ENCODE data around the gene MYO3B.

MYO3B gene

DNA sequence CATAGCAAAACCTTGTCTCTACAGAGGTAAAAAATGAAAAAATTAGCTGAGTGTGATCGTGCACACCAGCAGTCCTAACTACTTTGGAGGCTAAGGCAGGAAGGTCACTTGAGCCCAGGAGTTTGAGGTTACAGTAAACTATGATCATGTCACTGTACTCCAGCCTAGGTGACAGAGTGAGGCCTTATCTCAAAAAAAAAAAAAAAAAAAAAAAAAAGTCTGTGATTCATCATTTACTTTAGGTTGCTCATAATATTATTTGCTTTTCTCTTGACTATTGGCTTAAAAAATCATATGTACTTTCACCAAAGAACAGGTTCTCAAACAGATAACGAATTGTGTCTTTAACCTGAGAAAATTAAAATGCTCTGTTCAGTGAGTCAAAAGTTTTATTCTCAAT, 129.1 kb downstream of the MYO3B start:
- DNase-seq: no peak

DNA sequence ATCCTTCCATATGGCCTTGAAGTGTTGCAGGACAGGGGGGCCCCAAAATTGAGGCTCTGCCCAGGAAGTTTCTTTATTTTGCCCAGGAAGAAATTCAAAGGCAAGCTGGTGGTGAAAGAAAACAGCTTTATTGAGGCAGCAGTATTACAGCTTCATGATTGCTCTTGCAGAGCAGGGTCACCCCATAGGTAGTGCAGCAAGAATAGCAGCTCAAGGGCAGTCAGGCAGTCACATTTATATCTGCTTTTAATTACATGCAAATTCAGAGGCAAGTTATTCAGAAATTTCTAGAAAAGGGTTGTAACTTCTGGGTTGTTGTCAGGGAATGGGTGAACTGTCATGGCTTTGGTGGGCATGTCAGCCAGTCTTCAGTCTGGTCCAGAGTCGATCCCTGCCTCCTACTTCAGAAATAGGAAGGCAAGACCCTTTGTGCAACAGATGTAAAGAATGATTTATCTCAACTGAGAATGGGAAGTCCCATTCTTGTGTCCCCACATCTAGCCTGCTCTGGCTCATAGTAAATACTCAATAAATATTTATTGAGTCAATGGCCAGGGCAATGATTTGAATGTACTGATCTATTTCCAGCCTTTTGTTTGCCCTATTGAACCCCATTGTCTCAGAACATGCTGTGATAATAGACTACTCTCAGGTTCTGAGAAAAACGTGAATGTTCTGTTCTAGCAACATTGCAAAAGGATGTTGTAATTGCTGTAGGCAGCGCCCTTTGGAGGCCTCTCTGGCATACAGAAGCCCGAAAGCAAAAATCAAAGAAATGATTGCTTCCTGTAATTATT, 129.8 kb downstream of the MYO3B start:
- no peak for DNase-seq

DNA sequence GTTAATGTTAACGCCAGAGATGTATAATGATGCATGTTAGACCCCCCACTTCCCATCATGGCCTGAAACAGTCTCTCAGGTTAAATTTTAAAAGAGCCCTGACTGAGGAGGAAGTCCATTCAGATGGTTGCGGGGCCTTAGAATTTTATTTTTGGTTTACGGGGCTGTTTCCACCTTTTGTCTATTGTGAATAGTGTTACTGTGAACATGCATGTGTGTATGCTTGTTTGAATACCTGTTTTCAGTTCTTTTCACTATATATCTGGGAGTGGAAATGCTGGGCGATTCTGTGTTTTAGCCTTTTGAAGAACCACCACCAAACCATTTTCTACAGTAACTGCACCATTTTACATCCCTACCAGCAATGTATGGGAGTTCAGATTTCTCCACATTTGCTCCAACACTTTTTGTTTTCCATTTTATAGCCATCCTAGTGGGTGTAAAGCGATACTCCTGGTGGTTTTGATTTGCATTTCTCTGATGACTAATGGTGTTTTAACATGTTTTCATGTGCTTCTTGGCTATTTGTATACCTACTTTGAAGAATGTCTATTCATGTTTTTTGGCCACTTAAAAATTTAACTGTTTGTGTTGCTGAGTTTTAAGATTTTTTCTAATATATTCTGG, 133.0 kb downstream of the MYO3B start:
- DNase-seq: no peak

DNA sequence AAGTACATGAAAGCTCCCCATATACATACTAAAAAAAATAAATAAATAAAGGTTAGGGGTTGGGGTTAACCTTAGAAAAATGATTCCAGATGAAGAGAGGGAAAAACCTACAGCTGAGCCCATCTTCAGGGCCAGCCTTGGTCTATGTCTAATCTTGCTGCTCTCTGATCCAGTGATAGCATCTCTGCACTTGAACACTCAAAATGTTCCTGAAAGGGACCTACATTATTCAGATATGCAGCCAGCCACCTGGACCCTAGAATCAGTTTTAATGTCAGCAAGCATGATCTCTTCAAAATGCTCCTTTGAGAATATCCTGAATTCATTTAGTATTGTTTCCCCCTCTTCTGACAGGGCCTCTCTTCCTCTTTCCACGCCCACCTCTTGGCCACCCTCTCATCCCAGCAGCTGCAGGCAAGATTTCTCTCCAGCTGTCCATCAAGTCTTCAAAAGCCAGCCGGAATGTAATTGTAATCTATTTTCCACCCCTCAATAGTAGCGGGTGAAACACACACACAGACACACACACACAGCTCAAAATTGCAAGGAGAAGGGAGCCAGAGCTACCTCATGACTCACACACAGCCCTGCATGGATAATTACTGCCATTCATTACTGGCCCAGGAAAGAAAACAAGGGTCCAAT, 135.5 kb downstream of the MYO3B start:
- DNase-seq: no peak

DNA sequence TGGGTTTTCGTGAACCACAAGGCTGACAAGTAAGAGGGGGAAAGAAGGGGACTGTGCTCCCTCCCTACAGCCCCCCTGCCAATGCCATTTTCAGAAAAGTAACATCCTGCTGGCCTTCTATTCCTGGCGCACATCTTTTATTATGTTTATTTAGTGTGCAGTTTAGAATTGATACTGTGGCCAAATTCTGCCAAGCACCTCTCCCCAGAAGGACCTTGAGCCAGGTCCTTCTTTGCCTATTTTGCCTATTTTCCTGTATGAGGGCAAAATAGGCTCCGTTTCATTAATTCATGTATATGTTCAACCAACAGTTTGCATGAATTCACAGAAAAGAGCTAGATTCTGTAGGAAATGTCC, 136.0 kb downstream of the MYO3B start:
- no peak for DNase-seq

DNA sequence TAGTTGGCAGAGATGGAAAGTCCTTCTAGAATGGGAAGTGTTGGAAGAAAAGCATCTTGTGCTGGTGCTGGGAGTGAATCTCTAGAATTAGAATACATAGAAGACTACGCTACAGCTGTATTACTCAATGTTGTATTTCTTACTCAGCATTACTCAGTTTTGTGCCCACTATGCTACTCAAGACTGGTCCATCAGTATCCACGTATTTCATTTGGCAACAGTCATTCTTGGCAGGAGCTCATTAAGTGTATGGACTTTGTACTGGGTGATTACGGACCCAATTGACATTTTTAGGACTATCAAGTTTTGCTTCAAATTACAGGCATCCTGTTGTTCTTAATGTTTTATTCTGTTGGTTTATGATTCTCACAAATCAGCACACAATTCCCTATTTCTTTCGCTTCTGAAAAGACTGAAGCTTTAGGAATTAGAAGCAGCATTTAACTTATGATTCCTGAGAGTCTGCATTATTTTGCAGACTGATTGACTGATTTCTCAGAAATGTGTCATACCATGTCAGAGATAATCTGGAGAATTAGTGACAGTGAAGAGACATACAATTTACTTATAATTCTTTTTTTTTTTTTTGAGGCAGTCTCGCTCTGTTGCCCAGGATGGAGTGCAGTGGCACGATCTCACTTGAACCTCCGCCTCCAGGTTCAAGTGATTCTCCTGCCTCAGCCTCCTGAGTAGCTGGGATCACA, 136.9 kb downstream of the MYO3B start:
- DNase-seq: no peak

DNA sequence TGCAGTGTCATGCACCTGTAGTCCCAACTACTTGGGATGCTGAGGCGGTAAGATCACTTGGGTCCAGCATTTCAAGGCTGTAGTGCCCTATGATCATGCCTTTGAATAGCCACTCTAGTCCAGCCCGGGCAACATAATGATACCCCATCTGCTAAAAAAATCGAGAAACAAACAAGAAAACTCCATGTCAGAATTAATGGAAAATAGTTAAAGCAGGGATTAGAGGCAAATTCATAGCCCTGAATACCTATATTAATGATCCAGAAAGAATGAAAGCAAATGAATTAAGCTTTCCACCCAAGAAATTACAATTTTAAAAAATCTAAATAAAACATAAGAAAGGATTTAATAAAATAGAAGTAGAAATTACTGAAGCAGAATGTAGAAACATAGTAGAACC, 143.0 kb downstream of the MYO3B start:
- no peak for DNase-seq

DNA sequence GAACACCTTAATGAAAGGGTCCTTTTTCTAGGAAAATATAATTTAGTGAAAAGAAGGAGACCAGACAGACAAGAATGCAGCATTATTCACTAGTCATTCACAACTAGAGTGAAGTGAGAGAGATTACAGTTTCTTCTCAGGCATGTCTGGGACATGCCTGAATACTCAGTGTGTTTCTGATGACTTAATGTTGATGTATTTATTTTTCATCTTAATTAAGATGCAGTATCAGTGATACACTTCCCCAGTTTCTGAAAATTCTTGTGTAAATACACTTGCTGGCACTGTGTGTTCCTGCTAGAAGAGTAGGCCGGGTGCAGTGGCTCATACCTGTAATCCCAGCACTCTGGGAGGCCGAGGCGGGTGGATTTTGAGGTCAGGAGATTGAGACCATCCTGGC, 143.6 kb downstream of the MYO3B start:
- no peak for DNase-seq

DNA sequence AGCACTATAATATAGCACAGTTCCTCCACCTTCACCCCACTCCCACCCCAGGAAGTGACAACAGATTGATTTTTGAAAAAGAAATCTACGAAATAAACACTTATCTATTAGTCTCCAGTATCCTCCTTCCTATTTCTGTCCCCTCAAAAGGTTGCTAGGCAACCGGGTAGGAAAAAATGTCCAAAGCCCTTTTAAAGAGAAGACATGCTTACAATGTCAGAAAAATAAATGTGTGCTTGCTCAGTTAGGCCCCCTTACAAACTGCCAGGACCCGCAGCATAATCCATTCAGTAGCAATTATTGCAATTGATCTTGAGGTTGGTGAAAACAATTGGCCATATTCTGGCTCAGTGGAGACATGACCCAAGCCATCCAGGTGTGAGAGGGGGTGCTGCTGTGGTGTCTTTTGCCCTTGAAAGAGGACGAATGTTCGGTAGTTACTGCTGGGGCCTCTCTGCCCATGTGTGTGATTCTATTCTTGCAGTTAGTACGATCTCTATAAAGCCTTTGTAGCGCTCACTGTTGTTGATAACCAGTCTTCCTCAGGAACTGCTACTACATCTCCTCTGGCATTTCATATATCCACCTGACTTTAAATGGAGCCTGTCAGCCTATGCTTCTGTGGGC, 144.3 kb downstream of the MYO3B start:
- no peak for DNase-seq

DNA sequence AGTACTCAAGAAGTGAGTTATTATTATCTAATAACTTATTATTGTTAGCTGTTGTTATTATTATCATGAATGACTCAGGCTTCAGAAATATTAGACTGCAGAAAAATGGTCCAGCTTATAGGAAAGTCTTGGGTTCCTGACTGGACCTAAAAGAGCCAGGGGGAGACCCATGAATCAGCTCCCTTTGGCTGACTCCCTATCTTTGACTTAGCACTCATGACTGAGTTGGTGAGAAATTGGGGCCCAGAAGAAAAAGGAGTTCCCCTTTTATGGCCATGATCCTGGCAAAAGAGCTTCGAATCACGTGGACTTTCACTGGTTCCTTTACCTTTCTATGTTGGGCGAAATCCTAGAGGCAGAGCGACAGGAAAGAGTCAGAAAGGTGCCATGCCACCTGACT, 145.8 kb downstream of the MYO3B start:
- DNase-seq: no peak

DNA sequence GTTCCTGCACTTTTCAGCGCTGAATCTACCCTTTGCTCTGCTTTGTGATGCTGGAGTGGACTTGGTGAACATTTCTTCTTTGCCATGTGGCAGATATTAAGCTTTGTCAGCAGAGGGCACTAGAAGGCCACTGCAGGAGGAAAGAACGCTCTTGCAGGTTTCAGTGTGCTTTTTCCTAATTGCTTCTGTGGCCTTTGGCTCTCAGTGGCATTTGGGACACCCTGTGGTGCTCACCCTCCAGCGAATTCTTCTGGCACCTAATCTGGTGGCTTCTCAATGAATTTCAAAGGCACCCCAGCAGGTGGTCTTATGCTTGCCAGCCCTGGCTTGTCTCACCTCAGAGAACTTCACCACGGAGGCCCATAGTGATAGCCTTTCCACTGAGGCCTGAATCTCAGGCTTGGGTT, 146.7 kb downstream of the MYO3B start:
- peak; percentile 8 for DNase-seq

DNA sequence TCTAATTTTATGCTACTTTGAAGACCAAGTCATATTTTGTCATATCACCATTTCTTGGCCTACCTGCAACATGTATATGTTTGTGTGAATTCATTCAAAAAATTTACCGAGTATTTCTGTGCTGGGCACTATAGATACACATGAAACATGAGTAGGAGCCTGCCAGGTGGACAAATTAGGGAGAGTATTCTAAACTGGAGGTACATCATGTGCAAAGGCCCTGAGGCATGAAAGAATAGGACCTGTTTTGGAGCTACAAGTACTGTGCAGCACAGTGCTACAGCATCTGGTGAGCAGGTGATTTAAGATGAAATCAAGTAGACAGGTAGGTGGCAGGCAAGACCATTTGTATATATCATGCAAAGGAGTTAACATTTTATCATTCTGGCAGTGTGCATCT, 152.9 kb downstream of the MYO3B start:
- no peak for DNase-seq

DNA sequence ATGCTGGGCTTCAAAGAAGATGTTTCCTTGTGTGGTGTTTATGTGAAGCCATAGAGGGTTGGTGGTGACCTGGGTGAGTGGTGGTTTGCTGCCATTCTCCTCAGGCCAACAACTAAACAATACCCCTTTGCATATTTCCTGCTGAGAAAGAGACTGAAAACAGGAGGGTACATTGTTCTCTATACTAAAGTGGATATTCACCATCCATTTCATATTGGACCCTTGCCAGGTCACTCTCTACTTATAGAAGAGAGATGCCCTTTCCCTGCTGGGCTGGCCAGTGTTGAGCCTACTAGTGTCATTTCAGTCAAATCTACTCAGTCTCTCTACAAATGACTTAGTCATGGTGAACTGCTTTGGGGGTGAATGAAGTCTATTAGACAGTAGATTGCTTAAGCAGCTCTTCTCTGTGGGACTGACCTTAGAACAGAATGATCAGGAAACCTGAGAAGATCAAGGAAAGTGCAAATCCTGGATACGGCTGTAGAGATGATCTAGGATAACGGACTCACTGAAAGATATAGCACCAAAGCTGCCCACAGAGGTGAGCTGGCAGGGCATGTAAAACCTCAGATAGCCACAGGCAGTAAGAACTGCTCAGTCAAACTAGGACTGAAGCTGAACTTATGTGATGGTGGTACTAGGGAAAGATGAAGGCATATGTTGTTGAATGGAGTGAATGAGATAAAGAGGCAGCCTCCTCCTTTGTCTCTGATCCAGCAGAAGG, 154.9 kb downstream of the MYO3B start:
- no peak for DNase-seq

DNA sequence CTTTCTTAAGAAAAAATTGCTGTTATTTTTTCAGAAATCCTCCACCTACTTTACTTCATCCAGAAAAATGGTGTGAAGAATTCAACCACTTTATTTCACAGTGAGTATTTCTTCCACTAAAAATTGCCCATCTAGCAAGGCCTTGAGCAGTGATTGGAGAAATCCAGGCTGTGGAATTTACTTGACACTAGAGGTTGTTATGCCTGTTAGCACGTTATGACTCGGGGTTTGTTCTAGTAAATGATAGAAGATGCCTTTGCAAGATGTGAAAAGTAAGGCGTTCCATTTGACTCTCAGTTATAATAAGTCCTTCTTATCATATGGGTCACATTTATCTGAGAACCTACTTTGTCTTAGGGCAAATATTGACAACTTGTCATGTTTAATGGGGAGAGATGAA, 157.4 kb downstream of the MYO3B start:
- DNase-seq: no peak

DNA sequence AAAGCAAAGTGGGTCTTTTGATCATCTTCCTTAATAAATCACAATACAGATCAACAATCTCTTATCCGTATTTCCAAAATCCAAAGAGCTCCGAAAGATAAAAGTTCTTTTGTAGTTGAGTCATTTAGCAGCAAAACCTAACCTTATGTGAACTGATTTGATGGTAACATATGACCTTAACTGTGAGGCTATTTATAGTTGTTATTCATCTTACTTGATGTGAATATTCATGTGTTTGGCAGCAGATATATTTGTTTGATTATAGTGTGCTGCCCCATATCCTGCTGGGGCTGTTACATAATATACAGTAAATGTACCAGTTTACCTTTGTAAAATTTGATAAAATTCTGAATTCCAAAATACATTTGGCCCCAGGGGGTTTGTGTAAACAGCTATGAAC, 158.5 kb downstream of the MYO3B start:
- DNase-seq: no peak

DNA sequence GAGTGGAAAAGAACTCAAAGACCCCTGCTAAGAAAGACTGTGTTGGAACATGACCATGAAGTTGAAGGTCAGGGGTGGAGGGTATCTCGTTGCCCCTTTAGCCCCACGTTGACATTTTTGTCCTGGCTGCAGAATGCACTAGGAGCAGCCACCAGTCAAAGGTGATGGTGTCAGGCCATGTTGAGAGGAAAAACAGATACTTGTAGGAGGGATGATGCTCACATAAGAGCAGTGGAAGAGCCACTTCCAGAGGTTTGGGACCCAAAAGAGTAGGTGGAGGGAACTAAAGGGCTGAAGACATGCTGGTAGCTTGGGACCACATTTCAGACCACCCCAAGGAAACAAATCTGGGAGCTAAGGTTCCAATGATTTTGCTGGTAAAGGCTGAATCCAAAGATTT, 159.0 kb downstream of the MYO3B start:
- no peak for DNase-seq

DNA sequence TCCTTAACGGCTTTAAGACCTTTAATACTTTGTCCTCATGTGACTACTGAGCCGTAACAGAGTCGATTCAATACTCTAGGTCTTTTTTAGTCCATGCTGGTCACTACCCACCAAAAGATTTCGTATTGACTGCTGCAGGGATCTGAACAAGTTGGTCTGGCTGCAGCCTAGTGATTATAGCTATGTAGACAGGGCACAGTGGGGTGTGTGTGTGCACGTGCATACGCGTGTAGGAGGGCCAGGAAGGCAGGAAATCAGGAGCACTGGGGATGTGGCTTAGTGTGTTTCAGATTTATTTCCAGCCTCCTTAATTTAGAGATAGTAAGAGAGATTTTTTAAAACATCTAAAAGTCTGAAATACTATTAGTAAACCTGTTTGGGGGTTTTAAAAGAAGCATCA, 161.4 kb downstream of the MYO3B start:
- DNase-seq: no peak

DNA sequence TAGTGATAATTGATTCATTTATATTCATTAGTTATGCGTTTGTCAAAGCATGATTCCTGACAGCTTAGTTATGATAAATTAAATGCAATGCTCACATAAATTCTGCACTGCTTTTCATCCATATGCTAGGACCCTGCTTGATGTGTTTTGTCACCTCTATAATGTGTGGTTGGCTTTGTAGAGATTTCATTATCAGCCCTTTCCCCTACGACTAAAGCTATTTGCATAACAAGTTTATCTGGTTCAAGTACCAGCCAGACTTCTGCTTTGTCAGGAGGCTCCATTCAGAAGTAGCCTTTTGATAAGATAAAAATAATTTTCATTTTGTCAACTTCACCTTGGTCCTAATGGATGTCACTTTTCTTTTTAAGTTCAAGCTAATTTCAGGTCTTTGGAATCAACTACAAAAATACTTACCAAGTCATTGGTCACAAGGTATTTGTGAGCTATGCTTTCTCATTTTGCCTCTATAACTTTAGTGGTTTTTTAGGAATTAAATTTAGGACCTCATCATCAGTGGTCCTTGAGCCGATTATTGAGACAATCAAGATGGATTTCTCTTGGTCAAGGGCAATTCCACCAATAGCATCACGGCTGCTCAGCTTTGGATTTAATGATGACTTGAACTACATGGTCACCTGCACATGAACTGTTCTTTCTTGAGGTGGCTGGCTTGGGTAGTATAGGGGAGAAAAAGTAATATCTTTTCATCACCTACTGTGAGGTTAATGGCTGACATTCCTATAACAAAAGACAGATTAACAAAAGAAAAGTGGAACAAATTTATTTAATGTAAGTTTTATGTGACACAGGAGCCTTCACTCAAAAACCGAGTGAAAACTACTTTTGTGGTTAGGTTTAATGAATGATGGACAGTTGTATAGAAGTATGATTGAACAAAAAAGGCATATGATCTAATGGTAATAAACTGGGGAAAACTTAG, 162.1 kb downstream of the MYO3B start:
- no peak for DNase-seq

DNA sequence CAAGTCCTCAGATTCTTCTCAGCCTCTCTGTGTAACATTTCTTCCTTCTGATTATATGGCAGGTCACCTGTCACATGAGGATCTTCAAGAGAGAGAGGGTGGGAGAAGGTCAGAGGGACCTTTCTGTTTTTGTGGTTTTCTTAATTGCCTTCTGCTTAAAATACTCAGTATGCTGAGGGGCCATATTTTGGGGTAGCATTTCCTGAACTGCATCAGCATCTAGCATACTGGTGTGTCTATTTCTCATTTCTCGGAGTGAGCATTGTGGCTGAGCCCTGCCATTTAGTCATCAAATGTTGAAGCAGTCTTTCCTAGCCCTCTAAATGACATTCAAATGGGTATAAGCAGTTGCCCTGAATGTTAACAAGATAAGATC, 162.7 kb downstream of the MYO3B start:
- no peak for DNase-seq

DNA sequence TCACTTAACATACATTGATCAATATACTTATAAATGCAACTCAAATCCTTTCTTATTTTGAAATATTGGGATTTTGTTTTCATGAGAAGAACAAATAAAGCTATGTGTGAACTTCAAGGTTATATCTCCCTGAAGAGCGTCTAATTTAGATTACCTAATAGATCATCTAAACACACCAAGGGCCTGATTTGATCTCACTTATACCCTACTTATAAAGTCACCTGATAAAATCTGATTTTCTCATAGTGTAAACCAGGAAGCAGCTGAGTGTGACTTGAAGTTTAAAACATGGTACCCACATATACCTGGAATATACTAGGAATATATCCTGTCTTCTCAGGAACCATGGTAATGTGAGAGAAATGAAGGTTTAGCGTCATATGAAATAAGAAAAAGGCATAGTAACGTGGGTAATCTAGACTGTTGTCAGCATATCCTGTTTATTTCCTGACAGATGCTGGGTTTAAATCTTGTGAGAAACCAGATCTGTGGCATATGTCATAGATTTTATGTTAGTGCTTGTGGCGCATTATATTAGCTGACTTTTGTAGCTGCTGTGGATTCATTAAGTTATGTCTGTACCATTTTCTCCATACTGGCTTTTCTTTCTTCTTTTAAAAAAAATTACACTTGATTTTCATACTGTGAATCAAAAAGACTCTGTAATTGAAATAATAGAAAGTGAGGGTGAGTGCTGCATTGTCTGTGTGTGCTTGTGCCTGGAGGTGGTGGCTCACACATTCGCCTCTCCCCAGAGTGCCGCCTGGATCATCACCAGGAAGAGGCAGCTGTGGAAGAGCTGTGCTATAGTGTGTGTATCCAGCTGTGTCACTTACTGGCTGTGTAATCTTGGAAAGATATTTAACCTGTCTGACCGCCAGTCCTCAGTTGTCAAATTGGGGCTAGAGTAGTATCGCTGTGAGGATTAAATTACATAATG, 164.0 kb downstream of the MYO3B start:
- no peak for DNase-seq
